Transverse colon (tissue), 4 donors: ENCODE measurements around the gene ATG101.

Source experiments
- CTCF ChIP-seq, 5 experiments: fragments of 200-600 bp in 3 of 5; fragments of 450-650 bp in 2 of 5; sonication (generic) in 3 of 5; IDR thresholded peaks; 1 replicate in 2 of 5; 2 replicates in 3 of 5; pipeline ENCODE4 v1.5.1; 2016 to 2017; ENCODE audit warnings: antibody characterized with exemption in 5 of 5, inconsistent platforms in 3 of 5, mild to moderate bottlenecking in 2 of 5, moderate library complexity in 1 of 5
- EP300 ChIP-seq: sonication (generic); formaldehyde crosslinking; IDR thresholded peaks from one replicate; pipeline ENCODE4 v1.6.1; 2017; ENCODE audit warnings: antibody characterized with exemption, low read depth
- POLR2A ChIP-seq: fragments of 450-650 bp; IDR thresholded peaks from one replicate; pipeline ENCODE4 v1.6.1; 2016; ENCODE audit warnings: antibody characterized with exemption, mild to moderate bottlenecking, moderate library complexity
- POLR2AphosphoS5 ChIP-seq, 3 donors: sonication (generic); formaldehyde crosslinking; IDR thresholded peaks; one replicate each; pipeline ENCODE4 v1.6.1; 2016; ENCODE audit warnings: antibody characterized with exemption in 3 of 3

- TF ChIP-seq CTCF (IDR thresholded peaks at IDR 0.05) (no peak), EP300 (no peak), POLR2AphosphoS5 (IDR thresholded peaks at IDR 0.05) (no peak), POLR2A (no peak)
Measured at GRCh38 chr12:52078276-52078675, 8.5 kb downstream of the ATG101 start.
